ENCODE results near the gene PIK3C3.

Gene PIK3C3

GRCh38 chr18:41974796-41975201 is 19.8 kb downstream of the PIK3C3 start:
- H3K4me3 ChIP-seq (ENCODE audit: low read depth, low read length), result no peak overlapping the region
- DNase-seq (ENCODE audit: low read depth), result no peak
- TF ChIP-seq, protein P1, sequence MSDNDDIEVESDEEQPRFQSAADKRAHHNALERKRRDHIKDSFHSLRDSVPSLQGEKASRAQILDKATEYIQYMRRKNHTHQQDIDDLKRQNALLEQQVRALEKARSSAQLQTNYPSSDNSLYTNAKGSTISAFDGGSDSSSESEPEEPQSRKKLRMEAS (IDR thresholded peaks at IDR 0.05; ENCODE audit: low read depth, low read length), result no peak
- TF ChIP-seq, protein P2, sequence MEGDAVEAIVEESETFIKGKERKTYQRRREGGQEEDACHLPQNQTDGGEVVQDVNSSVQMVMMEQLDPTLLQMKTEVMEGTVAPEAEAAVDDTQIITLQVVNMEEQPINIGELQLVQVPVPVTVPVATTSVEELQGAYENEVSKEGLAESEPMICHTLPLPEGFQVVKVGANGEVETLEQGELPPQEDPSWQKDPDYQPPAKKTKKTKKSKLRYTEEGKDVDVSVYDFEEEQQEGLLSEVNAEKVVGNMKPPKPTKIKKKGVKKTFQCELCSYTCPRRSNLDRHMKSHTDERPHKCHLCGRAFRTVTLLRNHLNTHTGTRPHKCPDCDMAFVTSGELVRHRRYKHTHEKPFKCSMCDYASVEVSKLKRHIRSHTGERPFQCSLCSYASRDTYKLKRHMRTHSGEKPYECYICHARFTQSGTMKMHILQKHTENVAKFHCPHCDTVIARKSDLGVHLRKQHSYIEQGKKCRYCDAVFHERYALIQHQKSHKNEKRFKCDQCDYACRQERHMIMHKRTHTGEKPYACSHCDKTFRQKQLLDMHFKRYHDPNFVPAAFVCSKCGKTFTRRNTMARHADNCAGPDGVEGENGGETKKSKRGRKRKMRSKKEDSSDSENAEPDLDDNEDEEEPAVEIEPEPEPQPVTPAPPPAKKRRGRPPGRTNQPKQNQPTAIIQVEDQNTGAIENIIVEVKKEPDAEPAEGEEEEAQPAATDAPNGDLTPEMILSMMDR (IDR thresholded peaks at IDR 0.05; ENCODE audit: low read depth, low read length), result no peak
- TF ChIP-seq MYC (IDR thresholded peaks at IDR 0.05; ENCODE audit: low read depth, low read length), result no peak
- TF ChIP-seq POLR2A (IDR thresholded peaks at IDR 0.05; ENCODE audit: extremely low read depth, insufficient read length), result no peak

DNA sequence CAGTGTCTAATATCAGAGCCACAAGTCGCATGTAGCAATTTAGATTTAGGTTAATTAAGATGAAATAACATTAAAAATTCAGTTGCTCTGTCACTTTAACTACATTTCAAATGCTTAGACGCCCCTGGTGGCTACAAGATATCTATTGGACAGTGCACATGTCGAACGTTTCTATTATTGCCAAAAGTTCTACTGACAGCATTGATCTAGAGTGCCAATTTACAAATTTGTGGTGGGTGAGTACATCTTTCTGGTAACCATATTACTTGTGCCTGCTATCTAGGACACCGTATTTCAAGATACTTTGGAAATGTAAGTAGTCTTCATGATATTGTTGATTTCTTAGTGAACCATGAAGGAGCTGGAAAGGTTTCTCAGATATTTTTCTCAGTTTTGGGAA is 20.2 kb downstream of the PIK3C3 start:
- TF ChIP-seq POLR2A (IDR thresholded peaks at IDR 0.05; ENCODE audit: extremely low read depth, insufficient read length), result no peak
- no peak for TF ChIP-seq MYC (IDR thresholded peaks at IDR 0.05; ENCODE audit: low read depth, low read length)
- TF ChIP-seq, protein P1 (IDR thresholded peaks at IDR 0.05; ENCODE audit: low read depth, low read length), result no peak
- TF ChIP-seq, protein P2 (IDR thresholded peaks at IDR 0.05; ENCODE audit: low read depth, low read length), result no peak
- DNase-seq (ENCODE audit: low read depth), result no peak
- no peak overlapping the region for H3K4me3 ChIP-seq (ENCODE audit: low read depth, low read length)

- TF ChIP-seq POLR2A (IDR thresholded peaks at IDR 0.05; ENCODE audit: extremely low read depth, insufficient read length) (no peak), MYC (IDR thresholded peaks at IDR 0.05; ENCODE audit: low read depth, low read length) (no peak)
- TF ChIP-seq, protein P2 (IDR thresholded peaks at IDR 0.05; ENCODE audit: low read depth, low read length), result no peak
- TF ChIP-seq, protein P1 (IDR thresholded peaks at IDR 0.05; ENCODE audit: low read depth, low read length), result no peak
- no peak overlapping the region for H3K4me3 ChIP-seq (ENCODE audit: low read depth, low read length)
- no peak for DNase-seq (ENCODE audit: low read depth)
Measured at GRCh38 chr18:41977233-41977632, 22.2 kb downstream of the PIK3C3 start.

- TF ChIP-seq, protein P2 (IDR thresholded peaks at IDR 0.05; ENCODE audit: low read depth, low read length), result no peak
- no peak for TF ChIP-seq POLR2A (IDR thresholded peaks at IDR 0.05; ENCODE audit: extremely low read depth, insufficient read length)
- H3K4me3 ChIP-seq (ENCODE audit: low read depth, low read length), result no peak overlapping the region
- no peak for DNase-seq (ENCODE audit: low read depth)
Measured at GRCh38 chr18:41982942-41983660, 28.1 kb downstream of the PIK3C3 start.

DNA sequence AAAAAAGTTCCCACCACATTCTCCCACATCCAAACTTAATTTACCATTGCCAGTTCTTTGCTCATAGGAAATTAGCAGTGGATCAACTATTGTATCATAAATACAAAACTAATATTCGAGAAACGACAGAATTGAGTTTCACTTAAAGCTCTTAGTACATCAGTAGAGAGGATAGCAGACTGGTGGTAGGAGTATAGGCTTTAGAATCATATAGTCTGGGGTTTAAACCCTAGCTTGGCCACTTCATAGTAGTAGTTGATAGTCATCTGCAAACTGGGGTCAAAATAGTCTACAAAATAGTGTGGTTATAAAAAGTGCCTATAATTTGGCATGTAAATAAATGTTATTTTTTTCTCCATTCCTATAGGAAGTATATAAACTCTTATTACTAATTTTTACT is 30.9 kb downstream of the PIK3C3 start:
- no peak for DNase-seq (ENCODE audit: low read depth)
- TF ChIP-seq, protein P2 (IDR thresholded peaks at IDR 0.05; ENCODE audit: low read depth, low read length), result no peak
- TF ChIP-seq POLR2A (IDR thresholded peaks at IDR 0.05; ENCODE audit: extremely low read depth, insufficient read length), result no peak
- TF ChIP-seq, protein P1 (IDR thresholded peaks at IDR 0.05; ENCODE audit: low read depth, low read length), result no peak
- no peak for TF ChIP-seq MYC (IDR thresholded peaks at IDR 0.05; ENCODE audit: low read depth, low read length)
- H3K4me3 ChIP-seq (ENCODE audit: low read depth, low read length), result no peak overlapping the region

Measured in NB4 (cell line).